Measurements from ENCODE around the gene CGN. TPM values are rescaled to one million over a fixed set of nuclear protein-coding genes. Genes with fewer than 3 reads are reported as not detected.

CGN gene
- total RNA-seq, 1 experiment from 2014 or later = 30.9 TPM

GRCh38 chr1:151542710-151543129, 31.5 kb downstream of the CGN start:
- TF ChIP-seq, protein P1, sequence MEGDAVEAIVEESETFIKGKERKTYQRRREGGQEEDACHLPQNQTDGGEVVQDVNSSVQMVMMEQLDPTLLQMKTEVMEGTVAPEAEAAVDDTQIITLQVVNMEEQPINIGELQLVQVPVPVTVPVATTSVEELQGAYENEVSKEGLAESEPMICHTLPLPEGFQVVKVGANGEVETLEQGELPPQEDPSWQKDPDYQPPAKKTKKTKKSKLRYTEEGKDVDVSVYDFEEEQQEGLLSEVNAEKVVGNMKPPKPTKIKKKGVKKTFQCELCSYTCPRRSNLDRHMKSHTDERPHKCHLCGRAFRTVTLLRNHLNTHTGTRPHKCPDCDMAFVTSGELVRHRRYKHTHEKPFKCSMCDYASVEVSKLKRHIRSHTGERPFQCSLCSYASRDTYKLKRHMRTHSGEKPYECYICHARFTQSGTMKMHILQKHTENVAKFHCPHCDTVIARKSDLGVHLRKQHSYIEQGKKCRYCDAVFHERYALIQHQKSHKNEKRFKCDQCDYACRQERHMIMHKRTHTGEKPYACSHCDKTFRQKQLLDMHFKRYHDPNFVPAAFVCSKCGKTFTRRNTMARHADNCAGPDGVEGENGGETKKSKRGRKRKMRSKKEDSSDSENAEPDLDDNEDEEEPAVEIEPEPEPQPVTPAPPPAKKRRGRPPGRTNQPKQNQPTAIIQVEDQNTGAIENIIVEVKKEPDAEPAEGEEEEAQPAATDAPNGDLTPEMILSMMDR (conservative IDR thresholded peaks at IDR 0.05) = no peak
- Histone ChIP-seq H2BK20ac (ENCODE audit: low read depth, low read length, poor library complexity, severe bottlenecking) (no peak overlapping the region), H3K4me2 (ENCODE audit: insufficient read depth, insufficient read length, low read length) (no peak overlapping the region), H2AFZ (ENCODE audit: low read length) (no peak overlapping the region), H3K18ac (ENCODE audit: insufficient read length, low read depth, low read length) (no peak overlapping the region), H4K20me1 (ENCODE audit: control insufficient read depth, insufficient read depth, insufficient read length) (no peaks in the 10 kb centered on the region), H3K4ac (ENCODE audit: low read depth, low read length) (no peak overlapping the region), H2BK5ac (ENCODE audit: insufficient read length, low read length) (no peak overlapping the region), H3K9me3 (ENCODE audit: control insufficient read depth, low read depth, low read length) (no peaks in the 10 kb centered on the region), H3T11ph (ENCODE audit: low read length) (no peak overlapping the region), H4K8ac (replicated peaks; ENCODE audit: insufficient read length, low read depth, low read length) (no peak overlapping the region), H3K56ac (ENCODE audit: insufficient read length, low read depth, low read length) (no peak overlapping the region), H3K23ac (ENCODE audit: insufficient read length, low read depth, low read length) (no peak overlapping the region), H2BK15ac (ENCODE audit: low read depth, low read length) (no peak overlapping the region), H4K5ac (ENCODE audit: insufficient read length, low read depth, low read length) (no peak overlapping the region), H3K23me2 (ENCODE audit: insufficient read length, low read depth, low read length, poor library complexity, severe bottlenecking) (peaks cover 12% of the 10 kb centered on the region), H3K9ac (ENCODE audit: extremely low read depth, insufficient read length, low read length) (no peak overlapping the region), H2AK5ac (ENCODE audit: insufficient read length, low read length) (no peak overlapping the region), H2BK12ac (ENCODE audit: insufficient read length, low read depth, low read length) (no peak overlapping the region), H4K91ac (ENCODE audit: insufficient read length, low read depth, low read length) (no peak overlapping the region), H3K14ac (ENCODE audit: insufficient read depth, low read length) (no peak overlapping the region), H3K79me1 (ENCODE audit: insufficient read depth, low read depth, low read length, poor library complexity, severe bottlenecking) (peaks cover 5% of the 10 kb centered on the region), H3K27me3 (ENCODE audit: insufficient read depth, low read length) (no peaks in the 10 kb centered on the region; the same call in 1 of the 2 replicates), H3K4me1 (ENCODE audit: insufficient read depth, low read length) (peaks cover 5% of the 10 kb centered on the region; the same call in 1 of the 2 replicates), H2BK120ac (ENCODE audit: low read depth, low read length, poor library complexity, severe bottlenecking) (no peak overlapping the region), H3K79me2 (ENCODE audit: insufficient read depth, low read length) (peaks cover 4% of the 10 kb centered on the region; the same call in 1 of the 2 replicates), H3K27ac (ENCODE audit: insufficient read length, low read depth, low read length) (no peak overlapping the region)
- no CpG with 5 or more reads among the region's 3 CpGs for WGBS (ENCODE audit: extremely low coverage, insufficient read length, low lambda C conversion rate)
- Mint-ChIP-seq H3K27me3 (ENCODE audit: low read depth) (peaks cover 6% of the 10 kb centered on the region; the same call in 1 of the 2 replicates), H3K9me3 (no peaks in the 10 kb centered on the region), H3K4me3 (0 out of 5 replicates have a peak overlapping the region, but pooled peaks of 1 of the 2 experiments have one; percentile 6), H3K27ac (no peak overlapping the region), H3K36me3 (ENCODE audit: insufficient read depth in 1 of 3, low read depth in 3 of 3) (peaks cover 1 to 16% (median 11%) of the 10 kb centered on the region in 3 experiments; a peak in 5 of 7 replicates), H3K4me1 (peaks cover 29 to 33% of the 10 kb centered on the region in 2 experiments)
- DNase-seq = no peak
